Measurements from ENCODE around the gene MTFP1.

The MTFP1 gene

DNA sequence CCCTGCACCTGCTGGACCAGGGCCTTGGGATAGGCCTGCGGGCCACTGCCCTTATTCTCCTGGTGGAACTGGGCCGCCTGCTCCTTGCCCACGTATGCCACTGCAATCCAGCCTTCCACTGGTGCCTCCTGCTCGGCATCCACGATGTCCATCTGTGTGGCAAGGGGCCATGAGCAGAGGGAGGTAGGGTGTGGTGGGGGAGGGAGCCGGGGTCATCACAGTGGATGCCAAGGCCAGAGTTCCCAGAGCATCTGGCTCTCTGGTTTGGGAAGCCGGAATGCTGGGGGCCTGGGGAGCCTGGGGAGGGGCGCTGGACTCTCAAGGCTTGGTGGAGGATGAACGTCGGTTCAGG lies 39.0 kb upstream of the MTFP1 start:
- DNase-seq (ENCODE audit: low read depth) = no peak
- peak overlapping the region; percentile 71 for H3K4me3 ChIP-seq (ENCODE audit: control insufficient read depth, low read depth, low read length)
- TF ChIP-seq, protein P1, sequence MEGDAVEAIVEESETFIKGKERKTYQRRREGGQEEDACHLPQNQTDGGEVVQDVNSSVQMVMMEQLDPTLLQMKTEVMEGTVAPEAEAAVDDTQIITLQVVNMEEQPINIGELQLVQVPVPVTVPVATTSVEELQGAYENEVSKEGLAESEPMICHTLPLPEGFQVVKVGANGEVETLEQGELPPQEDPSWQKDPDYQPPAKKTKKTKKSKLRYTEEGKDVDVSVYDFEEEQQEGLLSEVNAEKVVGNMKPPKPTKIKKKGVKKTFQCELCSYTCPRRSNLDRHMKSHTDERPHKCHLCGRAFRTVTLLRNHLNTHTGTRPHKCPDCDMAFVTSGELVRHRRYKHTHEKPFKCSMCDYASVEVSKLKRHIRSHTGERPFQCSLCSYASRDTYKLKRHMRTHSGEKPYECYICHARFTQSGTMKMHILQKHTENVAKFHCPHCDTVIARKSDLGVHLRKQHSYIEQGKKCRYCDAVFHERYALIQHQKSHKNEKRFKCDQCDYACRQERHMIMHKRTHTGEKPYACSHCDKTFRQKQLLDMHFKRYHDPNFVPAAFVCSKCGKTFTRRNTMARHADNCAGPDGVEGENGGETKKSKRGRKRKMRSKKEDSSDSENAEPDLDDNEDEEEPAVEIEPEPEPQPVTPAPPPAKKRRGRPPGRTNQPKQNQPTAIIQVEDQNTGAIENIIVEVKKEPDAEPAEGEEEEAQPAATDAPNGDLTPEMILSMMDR (IDR thresholded peaks at IDR 0.05; ENCODE audit: control insufficient read depth, insufficient read depth, low read depth, low read length, missing control alignments) = no peak

DNA sequence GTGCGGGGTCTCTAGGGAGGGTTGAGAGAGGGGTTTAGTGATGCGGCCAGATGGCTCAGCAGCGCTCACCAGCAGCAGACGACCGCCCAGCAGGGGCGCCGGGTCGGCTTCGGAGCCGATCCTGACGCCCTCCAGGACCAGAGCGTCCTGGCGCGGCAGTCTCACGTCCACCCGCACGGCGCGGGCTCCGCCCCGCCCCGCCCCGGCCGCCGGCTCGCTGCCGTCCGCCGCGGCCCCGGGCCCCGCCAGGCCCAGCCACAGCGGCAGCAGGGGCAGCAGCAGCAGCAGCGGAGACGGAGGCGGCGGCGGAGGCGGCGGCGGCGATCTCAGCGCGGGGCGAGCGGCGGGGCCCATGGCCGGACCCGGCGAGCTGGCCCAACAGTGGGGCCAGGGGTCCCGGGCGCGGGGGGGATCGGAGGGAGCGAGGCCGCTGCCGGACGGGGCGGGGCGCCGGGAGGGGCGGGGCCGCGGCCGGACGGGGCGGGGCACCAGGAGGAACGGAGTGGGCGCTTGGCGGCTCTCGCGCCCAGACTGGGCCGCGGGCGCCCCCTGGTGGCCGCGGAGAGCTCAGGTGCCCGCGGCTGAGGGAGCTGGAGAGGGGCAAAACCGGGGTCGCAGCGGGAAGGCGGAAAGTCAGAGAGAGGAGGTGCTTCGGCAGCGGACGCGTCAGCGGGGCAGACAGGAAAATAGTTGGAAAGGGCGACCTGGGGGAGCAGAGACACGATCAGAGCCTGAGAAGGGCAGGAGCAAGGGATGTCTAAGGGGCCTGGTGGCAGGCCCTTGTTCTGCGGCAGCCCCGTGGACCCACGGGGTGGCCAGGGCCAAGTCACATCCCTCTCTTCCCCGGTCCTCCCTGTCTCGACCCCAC lies 38.4 kb upstream of the MTFP1 start, which contains the start of gene RNF215:
Gene RNF215 (minus strand): TSS at position 452 of the 868 bp plus-strand sequence. CDS start 98 bp downstream, at position 354.
- DNase-seq (ENCODE audit: low read depth) = peak; percentile 8
- H3K4me3 ChIP-seq (ENCODE audit: control insufficient read depth, low read depth, low read length) = peak within 1 kb of the TSS; percentile 71
- TF ChIP-seq, protein P1 (IDR thresholded peaks at IDR 0.05; ENCODE audit: control insufficient read depth, insufficient read depth, low read depth, low read length, missing control alignments) = peak; percentile 73

DNA sequence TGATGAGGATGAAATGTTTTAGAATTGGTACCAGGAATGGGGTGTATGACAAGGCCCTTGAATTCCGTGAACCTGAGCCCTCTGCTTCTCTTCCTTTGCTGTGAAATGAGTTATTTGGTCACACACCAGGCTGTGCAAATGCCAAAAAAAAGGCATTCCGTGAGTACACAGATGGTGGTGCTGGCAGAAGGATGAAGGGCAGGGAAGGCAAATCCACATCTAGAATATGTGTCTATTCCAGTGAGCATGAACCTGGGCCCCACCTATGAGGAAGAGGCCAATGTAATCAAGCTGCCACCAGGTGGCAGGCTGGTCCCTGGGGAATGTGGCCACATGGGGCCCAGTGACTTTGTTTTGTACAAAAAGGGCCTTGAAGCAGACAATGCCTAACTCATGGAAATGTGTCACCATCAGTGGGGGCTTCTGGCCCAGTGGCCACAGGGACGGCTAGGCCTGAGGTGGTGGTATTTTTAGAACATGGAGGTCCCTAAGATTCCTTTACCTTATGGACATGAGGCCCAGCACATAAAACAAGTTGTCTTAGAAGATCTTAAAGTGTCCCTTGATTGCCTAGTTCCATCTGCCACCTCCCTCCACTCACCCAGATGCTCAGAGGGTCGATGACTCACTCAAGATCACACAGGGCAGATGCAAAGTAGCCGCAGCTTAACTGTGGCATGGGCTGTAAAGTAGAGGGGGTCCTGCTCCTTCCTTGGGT lies 34.4 kb upstream of the MTFP1 start:
- TF ChIP-seq, protein P1 (IDR thresholded peaks at IDR 0.05; ENCODE audit: control insufficient read depth, insufficient read depth, low read depth, low read length, missing control alignments) = peak; percentile 88
- DNase-seq (ENCODE audit: low read depth) = peak; percentile 31
- no peak overlapping the region for H3K4me3 ChIP-seq (ENCODE audit: control insufficient read depth, low read depth, low read length)

DNA sequence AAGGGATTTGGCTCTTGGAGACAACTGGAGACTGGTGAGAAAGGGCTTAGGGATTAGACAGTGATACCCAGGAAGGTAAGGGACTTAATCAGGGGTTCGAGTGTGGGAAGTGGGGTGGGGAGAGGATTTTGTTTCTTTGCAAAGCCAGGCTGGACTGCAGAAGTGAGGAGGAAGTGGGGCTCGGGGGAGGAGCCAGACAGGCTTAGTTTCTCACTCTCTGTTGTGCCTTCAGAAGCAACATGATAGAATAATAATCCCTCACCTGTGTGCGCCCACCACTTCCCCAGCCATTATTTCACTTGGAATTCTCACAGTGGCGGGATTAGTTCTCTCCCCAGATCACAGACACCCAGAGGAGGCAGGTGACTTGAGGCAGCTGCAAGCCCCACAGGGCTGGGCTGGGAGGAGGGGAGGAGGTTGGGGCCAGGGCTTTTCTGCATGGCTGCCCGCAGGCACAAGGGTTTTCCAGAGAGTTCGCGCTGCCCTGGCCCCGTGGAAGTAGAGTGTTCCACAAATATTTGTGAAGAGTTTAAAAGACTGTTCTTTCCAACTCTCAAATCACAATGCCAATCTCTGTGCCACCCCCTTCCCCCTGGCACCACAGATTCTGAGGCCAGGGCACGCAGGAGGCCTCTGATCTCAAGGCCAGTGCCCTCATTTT lies 32.8 kb upstream of the MTFP1 start:
- H3K4me3 ChIP-seq (ENCODE audit: control insufficient read depth, low read depth, low read length) = no peak overlapping the region
- TF ChIP-seq, protein P1 (IDR thresholded peaks at IDR 0.05; ENCODE audit: control insufficient read depth, insufficient read depth, low read depth, low read length, missing control alignments) = no peak
- no peak for DNase-seq (ENCODE audit: low read depth)

DNA sequence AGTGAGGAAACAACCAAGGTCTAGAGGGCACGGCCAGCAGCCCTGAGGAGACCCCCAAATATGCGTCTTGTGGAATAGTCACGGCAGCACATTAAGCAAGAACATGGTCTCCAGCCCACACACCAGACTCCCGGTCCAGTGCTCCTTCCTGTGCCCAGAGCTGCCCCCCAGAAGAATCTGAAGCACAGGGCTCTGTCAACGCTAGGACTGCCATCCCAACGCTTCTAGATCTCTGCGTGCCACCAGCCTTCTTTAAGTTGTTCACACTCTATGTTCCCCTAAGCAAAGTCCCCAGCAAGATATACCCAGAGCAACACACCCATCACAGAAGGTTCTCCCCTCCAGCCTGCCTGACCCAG lies 32.3 kb upstream of the MTFP1 start:
- DNase-seq (ENCODE audit: low read depth) = no peak
- TF ChIP-seq, protein P1 (IDR thresholded peaks at IDR 0.05; ENCODE audit: control insufficient read depth, insufficient read depth, low read depth, low read length, missing control alignments) = no peak
- H3K4me3 ChIP-seq (ENCODE audit: control insufficient read depth, low read depth, low read length) = no peak overlapping the region

DNA sequence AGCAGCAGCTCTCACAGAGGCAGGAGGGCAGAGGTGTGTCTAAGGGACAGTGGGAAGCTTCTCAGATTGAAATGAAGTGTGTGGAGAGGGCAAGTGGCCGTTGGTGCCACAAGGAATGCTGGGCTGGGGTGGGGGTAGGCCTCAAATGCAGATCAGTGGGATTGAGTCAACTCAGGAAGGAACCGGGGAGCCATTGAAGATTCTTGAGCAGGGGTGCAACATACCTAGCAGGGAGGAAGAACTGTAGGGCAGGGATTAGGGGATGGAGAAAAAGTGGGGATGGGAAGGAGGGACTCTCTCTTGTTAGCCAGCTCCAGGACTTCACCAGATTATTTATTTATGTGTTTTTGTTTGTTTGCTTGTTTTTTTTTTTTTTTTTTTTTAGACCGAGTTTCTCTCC lies 31.7 kb upstream of the MTFP1 start:
- TF ChIP-seq, protein P1 (IDR thresholded peaks at IDR 0.05; ENCODE audit: control insufficient read depth, insufficient read depth, low read depth, low read length, missing control alignments) = no peak
- H3K4me3 ChIP-seq (ENCODE audit: control insufficient read depth, low read depth, low read length) = no peak overlapping the region
- DNase-seq (ENCODE audit: low read depth) = no peak
